H1 (cell line): Measurements from ENCODE around the gene CGN. TPM values are rescaled to one million over a fixed set of nuclear protein-coding genes. Genes with fewer than 3 reads are reported as not detected.

Experiments used
- ASH2L ChIP-seq: fragments of 200-600, 300-600 bp; sonication (generic); IDR thresholded peaks from one replicate; pipeline ENCODE4 v1.7.1; 2017; ENCODE audit warnings: low read length
- EP300 ChIP-seq, 2 experiments: IDR thresholded peaks; 1 replicate in 1 of 2; 2 replicates in 1 of 2; pipeline ENCODE4 v1.6.1; 2011 to 2012; ENCODE audit warnings: low read depth in 2 of 2, low read length in 2 of 2, mild to moderate bottlenecking in 2 of 2, borderline replicate concordance in 1 of 2, inconsistent platforms in 1 of 2, moderate library complexity in 1 of 2
- HDAC2 ChIP-seq, 2 experiments: fragments of 300-600 bp in 1 of 2; sonication (generic) in 1 of 2; IDR thresholded peaks; 2 replicates each; pipeline ENCODE4 v1.6.1; 2011 to 2012; ENCODE audit warnings: low read depth in 2 of 2, low read length in 2 of 2, mild to moderate bottlenecking in 2 of 2, moderate library complexity in 2 of 2, borderline replicate concordance in 1 of 2, inconsistent platforms in 1 of 2
- JUND ChIP-seq: IDR thresholded peaks from 2 replicates; pipeline ENCODE4 v1.6.1; 2011; ENCODE audit warnings: mild to moderate bottlenecking, improper control_type of control experiment, low read length
- POLR2A ChIP-seq, 2 experiments: IDR thresholded peaks; 1 replicate in 1 of 2; 2 replicates in 1 of 2; pipeline ENCODE4 v1.6.1; 2011; ENCODE audit warnings: low read depth in 2 of 2, low read length in 2 of 2, mild to moderate bottlenecking in 2 of 2; ENCODE audit errors: control extremely low read depth in 1 of 2
- RAD21 ChIP-seq, 2 experiments: IDR thresholded peaks in 1 of 2; conservative IDR thresholded peaks in 1 of 2; 2 replicates each; pipeline ENCODE4 v1.6.1; 2011; ENCODE audit warnings: low read depth in 2 of 2, low read length in 2 of 2, improper control_type of control experiment in 1 of 2, inconsistent platforms in 1 of 2, mild to moderate bottlenecking in 1 of 2, moderate library complexity in 1 of 2
- SP1 ChIP-seq: IDR thresholded peaks from 2 replicates; pipeline ENCODE4 v1.6.1; 2011; ENCODE audit warnings: low read depth, low read length
- SRF ChIP-seq: IDR thresholded peaks from 2 replicates; pipeline ENCODE4 v1.6.1; 2011; ENCODE audit warnings: mild to moderate bottlenecking, low read depth, low read length, moderate library complexity
- TEAD4 ChIP-seq: IDR thresholded peaks from 2 replicates; pipeline ENCODE4 v1.6.1; 2012; ENCODE audit warnings: low read depth, low read length, inconsistent platforms, mixed read lengths
- polyA plus RNA-seq, 7 experiments: library from polyadenylated mRNA; depleted of rRNA in 3 of 7; stranded (reverse) in 5 of 7; unstranded in 2 of 7; fragments of >200 nt in 5 of 7; fragments of 200-250 nt in 2 of 7; gene quantifications; 1 replicate in 5 of 7; 2 replicates in 1 of 7; 4 replicates in 1 of 7; pipeline versions ENCODE4 v1.2.1 to v1.2.3, GENCODE V29; 2011 to 2013; ENCODE audit warnings: missing spikeins in 2 of 7, mixed read lengths in 2 of 7
- total RNA-seq: library from RNA; stranded (reverse); fragmentation: NEBNext Ultra II Directional; extraction: Animal tissue kit (Norgen Biotek cat#: 25700); gene quantifications from 2 replicates; pipeline ENCODE4 v1.2.1, GENCODE V29; 2021
- TF ChIP-seq, protein P1 (sequence below): IDR thresholded peaks from 2 replicates; pipeline ENCODE4 v1.6.1; 2012; ENCODE audit warnings: inconsistent platforms
- TF ChIP-seq, protein P2 (sequence below): IDR thresholded peaks from 2 replicates; pipeline ENCODE4 v1.6.1; 2012; ENCODE audit warnings: low read length, inconsistent platforms

The CGN gene
- total and polyA plus RNA-seq, 2 of the 8 experiments (the other 6 are each of a cell fraction or from before 2014, with no cell fraction given) = 15.9 to 52.7 TPM

DNA sequence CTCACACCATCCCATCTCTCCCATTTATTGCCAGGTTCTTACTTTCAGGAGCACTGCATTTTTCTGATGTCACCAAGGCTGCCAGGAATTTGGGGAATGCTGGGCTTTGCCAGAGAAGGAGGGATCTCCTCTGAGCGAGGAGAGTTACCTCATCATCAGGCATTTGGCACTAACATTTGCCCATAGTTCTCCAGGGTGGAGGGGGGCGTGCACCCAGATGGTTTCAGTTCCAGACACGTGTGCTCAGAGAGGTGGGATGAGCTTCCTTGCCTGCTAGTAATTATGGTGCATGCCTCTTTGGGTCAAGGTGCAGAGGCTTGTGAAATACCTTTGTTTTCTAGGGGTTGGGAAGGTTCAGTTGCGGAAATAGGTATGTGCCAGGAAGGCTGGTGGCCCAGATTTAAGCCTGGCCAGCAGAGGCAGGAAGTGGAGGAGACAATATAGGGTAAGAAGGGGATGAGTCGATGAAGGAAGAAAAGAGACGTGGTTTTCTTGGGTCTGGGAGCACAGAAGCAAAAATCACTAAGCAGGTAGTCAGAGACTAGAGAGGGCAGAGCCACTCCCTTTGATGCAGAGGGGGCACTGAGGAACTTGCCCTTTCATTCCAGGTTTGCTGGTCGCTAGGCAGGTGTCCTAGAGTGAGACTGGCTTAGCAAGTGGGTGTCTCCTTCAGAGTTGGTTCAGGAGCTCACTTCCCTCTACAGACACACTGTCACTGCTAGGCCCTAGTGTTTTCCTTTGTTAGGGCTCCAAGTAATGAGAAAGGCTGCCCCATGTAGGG, 36.1 kb downstream of the CGN start (continued):
- TF ChIP-seq, protein P1, sequence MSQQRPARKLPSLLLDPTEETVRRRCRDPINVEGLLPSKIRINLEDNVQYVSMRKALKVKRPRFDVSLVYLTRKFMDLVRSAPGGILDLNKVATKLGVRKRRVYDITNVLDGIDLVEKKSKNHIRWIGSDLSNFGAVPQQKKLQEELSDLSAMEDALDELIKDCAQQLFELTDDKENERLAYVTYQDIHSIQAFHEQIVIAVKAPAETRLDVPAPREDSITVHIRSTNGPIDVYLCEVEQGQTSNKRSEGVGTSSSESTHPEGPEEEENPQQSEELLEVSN = no peak
- TF ChIP-seq POLR2A (IDR thresholded peaks at IDR 0.05; ENCODE audit: control extremely low read depth in 1 of 2, low read depth in 2 of 2, low read length in 2 of 2) = peak; percentile 31 to 59
- peak; percentile 99 for TF ChIP-seq TEAD4
- TF ChIP-seq SRF = no peak
- peak; percentile 43; the same call in 1 of the 2 replicates for TF ChIP-seq SP1
- TF ChIP-seq ASH2L = peak; percentile 65
- TF ChIP-seq RAD21 (IDR thresholded peaks at IDR 0.05 in 1 of 2, conservative IDR thresholded peaks at IDR 0.05 in 1 of 2; ENCODE audit: low read depth in 2 of 2, low read length in 2 of 2) = no peak
- TF ChIP-seq EP300 (IDR thresholded peaks at IDR 0.05; ENCODE audit: borderline replicate concordance in 1 of 2, low read depth in 2 of 2, low read length in 2 of 2) = no peak
- no peak for TF ChIP-seq HDAC2 (IDR thresholded peaks at IDR 0.05; ENCODE audit: borderline replicate concordance in 1 of 2, low read depth in 2 of 2, low read length in 2 of 2)
- peak; percentile 82 for TF ChIP-seq JUND
- TF ChIP-seq, protein P2, sequence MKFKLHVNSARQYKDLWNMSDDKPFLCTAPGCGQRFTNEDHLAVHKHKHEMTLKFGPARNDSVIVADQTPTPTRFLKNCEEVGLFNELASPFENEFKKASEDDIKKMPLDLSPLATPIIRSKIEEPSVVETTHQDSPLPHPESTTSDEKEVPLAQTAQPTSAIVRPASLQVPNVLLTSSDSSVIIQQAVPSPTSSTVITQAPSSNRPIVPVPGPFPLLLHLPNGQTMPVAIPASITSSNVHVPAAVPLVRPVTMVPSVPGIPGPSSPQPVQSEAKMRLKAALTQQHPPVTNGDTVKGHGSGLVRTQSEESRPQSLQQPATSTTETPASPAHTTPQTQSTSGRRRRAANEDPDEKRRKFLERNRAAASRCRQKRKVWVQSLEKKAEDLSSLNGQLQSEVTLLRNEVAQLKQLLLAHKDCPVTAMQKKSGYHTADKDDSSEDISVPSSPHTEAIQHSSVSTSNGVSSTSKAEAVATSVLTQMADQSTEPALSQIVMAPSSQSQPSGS = peak; percentile 77; the same call in 1 of the 2 replicates
- TF ChIP-seq, all 59 proteins: peak for 14
